Retinal pigment epithelial cell (primary cell): ENCODE data around the gene ERC1.
"Not testable (repeated sequence)": the region's sequence is repeated elsewhere in the genome, so short reads cannot be mapped to it uniquely, and the experiment has no call there.

Source experiments
- DNase-seq: peaks from one replicate; pipeline ENCODE4 v3.0.0-alpha.2; 2010; ENCODE audit warnings: low read depth
- H3K4me3 ChIP-seq: 2 replicates; pipeline ENCODE4 v1.5.1; 2011; ENCODE audit warnings: mild to moderate bottlenecking, low read length, control low read depth, moderate library complexity
- CTCF ChIP-seq: conservative IDR thresholded peaks from 2 replicates; pipeline ENCODE4 v1.5.1; 2011; ENCODE audit warnings: low read depth, low read length, control low read depth, inconsistent platforms

ERC1 gene

GRCh38 chr12:1311145-1311544, 320.1 kb downstream of the ERC1 start:
- H3K4me3 ChIP-seq, result no peak overlapping the region
- no peak for TF ChIP-seq CTCF
- no peak for DNase-seq

GRCh38 chr12:1313906-1314305, 322.9 kb downstream of the ERC1 start:
- no peak for TF ChIP-seq CTCF
- DNase-seq, result no peak
- H3K4me3 ChIP-seq, result no peak overlapping the region

GRCh38 chr12:1314523-1314922, 323.5 kb downstream of the ERC1 start:
- DNase-seq, result no peak
- H3K4me3 ChIP-seq, result no peak overlapping the region
- TF ChIP-seq CTCF, result no peak

GRCh38 chr12:1316991-1317390, 326.0 kb downstream of the ERC1 start:
- not testable (repeated sequence) for DNase-seq

GRCh38 chr12:1318327-1319031, 327.5 kb downstream of the ERC1 start:
- no peak for TF ChIP-seq CTCF
- DNase-seq, result peak; percentile 64

More at GRCh38 chr12:1316991-1317390, 326.0 kb downstream of the ERC1 start:
- H3K4me3 ChIP-seq, result not testable (repeated sequence)

GRCh38 chr12:1319212-1319611, 328.2 kb downstream of the ERC1 start:
- no peak for TF ChIP-seq CTCF
- DNase-seq, result no peak
- H3K4me3 ChIP-seq, result no peak overlapping the region

More at GRCh38 chr12:1318327-1319031, 327.5 kb downstream of the ERC1 start:
- H3K4me3 ChIP-seq, result no peak overlapping the region

GRCh38 chr12:1320021-1320420, 329.0 kb downstream of the ERC1 start:
- no peak overlapping the region for H3K4me3 ChIP-seq
- TF ChIP-seq CTCF, result no peak
- DNase-seq, result no peak

GRCh38 chr12:1322821-1323220, 331.8 kb downstream of the ERC1 start:
- no peak for TF ChIP-seq CTCF
- no peak overlapping the region for H3K4me3 ChIP-seq
- no peak for DNase-seq
